ENCODE results near the gene WASF3. TPM values are rescaled to one million over a fixed set of nuclear protein-coding genes. Genes with fewer than 3 reads are reported as not detected.

The WASF3 gene
- total RNA-seq, 3 donors from 2014 or later (not counting 1 experiment from before 2014, with no cell fraction given), result 0.61 TPM; not detected in 2

GRCh38 chr13:26523007-26523406 lies 34.5 kb upstream of the WASF3 start:
- intact Hi-C loops (cut with micrococcal nuclease), result no loop called here
- Histone ChIP-seq H3K9me3 (ENCODE audit: control insufficient read depth, insufficient read depth, low read length) (no peaks in the 10 kb centered on the region), H3K4me1 (ENCODE audit: control insufficient read depth, insufficient read depth, low read length) (no peaks in the 10 kb centered on the region), H3K27me3 (ENCODE audit: control insufficient read depth, insufficient read depth, low read length) (no peaks in the 10 kb centered on the region), H3K36me3 (ENCODE audit: control insufficient read depth, insufficient read depth, low read length) (no peaks in the 10 kb centered on the region), H3K27ac (ENCODE audit: low read length) (no peak overlapping the region), H3K4me3 (ENCODE audit: low read length) (no peak overlapping the region)
- H3K27me3 Mint-ChIP-seq (ENCODE audit: low read depth in 2 of 2), result peaks cover 0 to 7% of the 10 kb centered on the region in 2 donors
- 93% methylated on average over 6 of the region's 6 CpGs for WGBS (ENCODE audit: insufficient coverage)
- no peak overlapping the region for H3K27ac Mint-ChIP-seq
- DNase-seq (no peak), ATAC-seq (no peak)
- no peaks in the 10 kb centered on the region for H3K4me1 Mint-ChIP-seq
- H3K9me3 Mint-ChIP-seq, result no peaks in the 10 kb centered on the region
- no peaks in the 10 kb centered on the region for H3K36me3 Mint-ChIP-seq
- H3K4me3 Mint-ChIP-seq, result no peak overlapping the region
- TF ChIP-seq CTCF (IDR thresholded peaks at IDR 0.05), result no peak

GRCh38 chr13:26525528-26525927 lies 32.0 kb upstream of the WASF3 start:
- Mint-ChIP-seq H3K4me3 (no peak overlapping the region), H3K9me3 (no peaks in the 10 kb centered on the region), H3K27ac (no peak overlapping the region), H3K4me1 (no peaks in the 10 kb centered on the region), H3K27me3 (ENCODE audit: low read depth in 2 of 2) (peaks cover 7 to 15% of the 10 kb centered on the region in 2 donors), H3K36me3 (no peaks in the 10 kb centered on the region)
- Histone ChIP-seq H3K4me3 (ENCODE audit: low read length) (no peak overlapping the region), H3K9me3 (ENCODE audit: control insufficient read depth, insufficient read depth, low read length) (no peaks in the 10 kb centered on the region), H3K27me3 (ENCODE audit: control insufficient read depth, insufficient read depth, low read length) (no peaks in the 10 kb centered on the region), H3K4me1 (ENCODE audit: control insufficient read depth, insufficient read depth, low read length) (no peaks in the 10 kb centered on the region), H3K36me3 (ENCODE audit: control insufficient read depth, insufficient read depth, low read length) (no peaks in the 10 kb centered on the region), H3K27ac (ENCODE audit: low read length) (no peak overlapping the region)
- no peak for TF ChIP-seq CTCF (IDR thresholded peaks at IDR 0.05)
- ATAC-seq (no peak), DNase-seq (no peak)
- intact Hi-C loops (cut with micrococcal nuclease), result no loop called here

GRCh38 chr13:26526702-26527216 lies 30.7 kb upstream of the WASF3 start:
- Mint-ChIP-seq H3K4me3 (no peak overlapping the region), H3K9me3 (no peaks in the 10 kb centered on the region), H3K4me1 (no peaks in the 10 kb centered on the region), H3K27ac (no peak overlapping the region), H3K36me3 (no peaks in the 10 kb centered on the region), H3K27me3 (ENCODE audit: low read depth in 2 of 2) (peaks cover 7 to 15% of the 10 kb centered on the region in 2 donors)
- ATAC-seq, result no peak
- H3K36me3 ChIP-seq (ENCODE audit: control insufficient read depth, insufficient read depth, low read length), result no peaks in the 10 kb centered on the region
- no peak for DNase-seq
- H3K4me3 ChIP-seq (ENCODE audit: low read length), result no peak overlapping the region
- no peaks in the 10 kb centered on the region for H3K27me3 ChIP-seq (ENCODE audit: control insufficient read depth, insufficient read depth, low read length)
- H3K4me1 ChIP-seq (ENCODE audit: control insufficient read depth, insufficient read depth, low read length), result no peaks in the 10 kb centered on the region
- intact Hi-C loops (cut with micrococcal nuclease), result no loop called here
- no peak for TF ChIP-seq CTCF (IDR thresholded peaks at IDR 0.05)
- no peak overlapping the region for H3K27ac ChIP-seq (ENCODE audit: low read length)
- no peaks in the 10 kb centered on the region for H3K9me3 ChIP-seq (ENCODE audit: control insufficient read depth, insufficient read depth, low read length)
- 92% methylated on average over 1 of the region's 2 CpGs for WGBS (ENCODE audit: insufficient coverage)

GRCh38 chr13:26528527-26528926 lies 29.0 kb upstream of the WASF3 start:
- Histone ChIP-seq H3K27ac (ENCODE audit: low read length) (no peak overlapping the region), H3K4me1 (ENCODE audit: control insufficient read depth, insufficient read depth, low read length) (no peaks in the 10 kb centered on the region), H3K36me3 (ENCODE audit: control insufficient read depth, insufficient read depth, low read length) (no peaks in the 10 kb centered on the region), H3K4me3 (ENCODE audit: low read length) (no peak overlapping the region), H3K27me3 (ENCODE audit: control insufficient read depth, insufficient read depth, low read length) (no peaks in the 10 kb centered on the region), H3K9me3 (ENCODE audit: control insufficient read depth, insufficient read depth, low read length) (no peaks in the 10 kb centered on the region)
- H3K27me3 Mint-ChIP-seq (ENCODE audit: low read depth in 2 of 2), result peaks cover 10 to 15% of the 10 kb centered on the region in 2 donors
- WGBS (ENCODE audit: insufficient coverage), result 40% methylated on average over 1 of the region's 1 CpG
- TF ChIP-seq CTCF (IDR thresholded peaks at IDR 0.05), result no peak
- no peak overlapping the region for H3K27ac Mint-ChIP-seq
- H3K4me3 Mint-ChIP-seq, result no peak overlapping the region
- no peaks in the 10 kb centered on the region for H3K36me3 Mint-ChIP-seq
- intact Hi-C loops (cut with micrococcal nuclease), result no loop called here
- DNase-seq (no peak), ATAC-seq (no peak)
- H3K4me1 Mint-ChIP-seq, result no peaks in the 10 kb centered on the region
- H3K9me3 Mint-ChIP-seq, result no peaks in the 10 kb centered on the region

Data from natural killer cell (primary cell).